LNCaP clone FGC (cell line): ENCODE data around the gene HIVEP2.

Source experiments
- DNase-seq: peaks from one replicate; pipeline ENCODE4 v3.0.0-alpha.2; 2011; ENCODE audit warnings: low read depth
- H3K4me3 ChIP-seq: 2 replicates; pipeline ENCODE4 v1.5.1; 2011; ENCODE audit warnings: mild to moderate bottlenecking, low read depth, low read length, control low read depth
- CTCF ChIP-seq: IDR thresholded peaks from 2 replicates; pipeline ENCODE4 v1.5.1; 2012; ENCODE audit warnings: mild to moderate bottlenecking; ENCODE audit not compliant: control insufficient read depth, insufficient read depth; ENCODE audit errors: extremely low read depth

The HIVEP2 gene

GRCh38 chr6:142860498-142860897 is 84.5 kb downstream of the HIVEP2 start:
- no peak overlapping the region for H3K4me3 ChIP-seq
- DNase-seq, result no peak
- no peak for TF ChIP-seq CTCF

GRCh38 chr6:142857796-142858555 is 87.0 kb downstream of the HIVEP2 start:
- no peak overlapping the region for H3K4me3 ChIP-seq
- DNase-seq, result no peak
- no peak for TF ChIP-seq CTCF

GRCh38 chr6:142857233-142857761 is 87.7 kb downstream of the HIVEP2 start:
- no peak for TF ChIP-seq CTCF
- H3K4me3 ChIP-seq, result no peak overlapping the region
- DNase-seq, result no peak

- TF ChIP-seq CTCF, result no peak
- H3K4me3 ChIP-seq, result no peak overlapping the region
- no peak for DNase-seq
Observed at GRCh38 chr6:142856624-142857232, 88.2 kb downstream of the HIVEP2 start.

GRCh38 chr6:142855893-142856623 is 88.9 kb downstream of the HIVEP2 start:
- H3K4me3 ChIP-seq, result no peak overlapping the region
- TF ChIP-seq CTCF, result no peak
- DNase-seq, result no peak

- no peak for TF ChIP-seq CTCF
- no peak for DNase-seq
- H3K4me3 ChIP-seq, result no peak overlapping the region
Observed at GRCh38 chr6:142854589-142855488, 90.1 kb downstream of the HIVEP2 start.
